ENCODE data around the gene PPP2R5C.

DNA sequence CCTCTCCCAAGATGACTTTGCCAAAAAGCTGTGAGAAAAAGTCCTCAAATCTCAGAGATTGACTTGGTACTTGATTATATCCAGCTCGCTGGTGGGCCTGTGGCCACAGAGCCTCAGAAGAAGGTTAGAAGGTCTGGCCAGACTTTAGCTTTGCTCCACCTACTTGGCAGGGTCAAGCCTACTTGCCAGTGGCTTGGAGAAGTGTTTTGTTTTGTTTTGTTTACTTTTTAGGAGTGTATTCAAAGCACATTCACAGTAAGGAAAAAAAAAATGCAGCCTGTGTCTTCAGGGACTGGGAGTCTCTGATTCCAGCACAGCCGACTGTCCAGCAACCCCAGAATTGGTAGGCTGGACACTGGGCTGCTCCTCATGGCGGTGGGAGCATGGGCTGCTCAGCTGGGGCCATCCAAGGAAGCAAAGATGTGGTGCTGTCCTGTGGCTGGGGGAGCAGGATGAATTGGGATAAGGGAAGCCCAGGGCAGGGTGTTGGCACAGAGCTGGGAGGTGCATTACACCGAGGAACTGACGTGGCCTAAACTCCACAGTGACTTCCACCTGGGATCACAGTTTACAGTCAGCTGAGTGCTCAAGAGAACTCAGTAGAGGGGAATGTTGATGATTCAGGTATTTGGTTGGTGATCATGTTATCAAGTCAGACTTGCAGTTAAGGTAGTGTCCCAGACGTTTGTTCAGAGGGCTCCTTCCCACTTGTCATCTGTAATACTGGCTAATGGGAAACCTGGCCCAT is 73.5 kb downstream of the PPP2R5C start:
- TF ChIP-seq, protein P1, sequence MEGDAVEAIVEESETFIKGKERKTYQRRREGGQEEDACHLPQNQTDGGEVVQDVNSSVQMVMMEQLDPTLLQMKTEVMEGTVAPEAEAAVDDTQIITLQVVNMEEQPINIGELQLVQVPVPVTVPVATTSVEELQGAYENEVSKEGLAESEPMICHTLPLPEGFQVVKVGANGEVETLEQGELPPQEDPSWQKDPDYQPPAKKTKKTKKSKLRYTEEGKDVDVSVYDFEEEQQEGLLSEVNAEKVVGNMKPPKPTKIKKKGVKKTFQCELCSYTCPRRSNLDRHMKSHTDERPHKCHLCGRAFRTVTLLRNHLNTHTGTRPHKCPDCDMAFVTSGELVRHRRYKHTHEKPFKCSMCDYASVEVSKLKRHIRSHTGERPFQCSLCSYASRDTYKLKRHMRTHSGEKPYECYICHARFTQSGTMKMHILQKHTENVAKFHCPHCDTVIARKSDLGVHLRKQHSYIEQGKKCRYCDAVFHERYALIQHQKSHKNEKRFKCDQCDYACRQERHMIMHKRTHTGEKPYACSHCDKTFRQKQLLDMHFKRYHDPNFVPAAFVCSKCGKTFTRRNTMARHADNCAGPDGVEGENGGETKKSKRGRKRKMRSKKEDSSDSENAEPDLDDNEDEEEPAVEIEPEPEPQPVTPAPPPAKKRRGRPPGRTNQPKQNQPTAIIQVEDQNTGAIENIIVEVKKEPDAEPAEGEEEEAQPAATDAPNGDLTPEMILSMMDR (conservative IDR thresholded peaks at IDR 0.05; ENCODE audit: low read depth, low read length): no peak
- TF ChIP-seq EZH2 (IDR thresholded peaks at IDR 0.05; ENCODE audit: low read length, unreplicated experiment) (no peak), EZH2phosphoT487 (IDR thresholded peaks at IDR 0.05; ENCODE audit: borderline replicate concordance, low read length) (no peak)
